H1 (cell line): ENCODE data around the gene OGFR. TPM values are rescaled to one million over a fixed set of nuclear protein-coding genes. Genes with fewer than 3 reads are reported as not detected.

ENCODE experiments used
- CTCF ChIA-PET: fragments of 300-600 bp; sonication (Branson Sonifier 250); formaldehyde crosslinking; loops from one replicate; lab custom pipeline; 2021; ENCODE audit not compliant: partially characterized antibody; lab: Charles Lee
- POLR2A ChIA-PET: fragments of 300-600 bp; sonication (Branson Sonifier 250); formaldehyde crosslinking; loops from one replicate; lab custom pipeline; 2021; ENCODE audit warnings: inconsistent platforms; ENCODE audit not compliant: partially characterized antibody; lab: Charles Lee
- DNase-seq, 2 experiments: peaks; one replicate each; pipeline versions ENCODE4 v3.0.0 to v3.0.0-alpha.2; 2010 to 2022; ENCODE audit warnings: low spot score in 2 of 2, low read depth in 1 of 2, mixed read lengths in 1 of 2
- FAIRE-seq: peaks from 2 replicates; lab custom pipeline; 2011; peaks lifted over from hg19 to GRCh38; lab: Jason Lieb, UNC
- H2AFZ ChIP-seq: 2 replicates; pipeline ENCODE4 v1.8.1; 2012; ENCODE audit warnings: low read length, inconsistent platforms
- H2AK5ac ChIP-seq: 2 replicates; pipeline ENCODE4 v1.6.1; 2013; ENCODE audit warnings: low read depth, low read length
- H2BK120ac ChIP-seq: replicated peaks from 2 replicates; pipeline ENCODE3; 2013; ENCODE audit warnings: low read depth, low read length, inconsistent platforms
- H2BK12ac ChIP-seq: 2 replicates; pipeline ENCODE4 v1.6.1; 2013; ENCODE audit warnings: low read depth, low read length
- H2BK15ac ChIP-seq: 2 replicates; pipeline ENCODE4 v1.6.1; 2013; ENCODE audit warnings: low read length
- H2BK20ac ChIP-seq: 2 replicates; pipeline ENCODE4 v1.6.1; 2013; ENCODE audit warnings: low read length
- H2BK5ac ChIP-seq: 2 replicates; pipeline ENCODE4 v1.6.1; 2013; ENCODE audit warnings: low read depth, low read length
- H3K14ac ChIP-seq: 2 replicates; pipeline ENCODE4 v1.6.1; 2013; ENCODE audit warnings: inconsistent platforms; ENCODE audit not compliant: insufficient read length
- H3K18ac ChIP-seq: 2 replicates; pipeline ENCODE4 v1.6.1; 2013; ENCODE audit warnings: low read length; ENCODE audit errors: extremely low read depth
- H3K23ac ChIP-seq: 2 replicates; pipeline ENCODE4 v1.6.1; 2013; ENCODE audit warnings: inconsistent platforms; ENCODE audit not compliant: insufficient read length
- H3K23me2 ChIP-seq: 2 replicates; pipeline ENCODE4 v1.6.1; 2013; ENCODE audit warnings: low read depth, low read length
- H3K27ac ChIP-seq: 2 replicates; pipeline ENCODE4 v1.6.1; 2011; ENCODE audit warnings: low read depth, low read length, inconsistent platforms
- H3K27me3 ChIP-seq, 4 experiments: replicated peaks in 1 of 4; 1 replicate in 1 of 4; 2 replicates in 3 of 4; pipeline versions ENCODE4 v1.6.1 to v1.8.1; 2011 to 2013; ENCODE audit warnings: low read length in 3 of 4, mild to moderate bottlenecking in 3 of 4, inconsistent platforms in 2 of 4, mixed read lengths in 2 of 4, moderate library complexity in 1 of 4; ENCODE audit not compliant: control insufficient read depth in 3 of 4, insufficient read depth in 3 of 4; ENCODE audit errors: extremely low read depth in 1 of 4
- H3K36me3 ChIP-seq, 4 experiments: 2 replicates each; pipeline versions ENCODE4 v1.6.1 to v1.8.1; 2011 to 2013; ENCODE audit warnings: mild to moderate bottlenecking in 4 of 4, low read length in 3 of 4, moderate library complexity in 2 of 4, control low read depth in 1 of 4, inconsistent platforms in 1 of 4; ENCODE audit not compliant: insufficient read depth in 4 of 4, control insufficient read depth in 2 of 4
- H3K4ac ChIP-seq: replicated peaks from 2 replicates; pipeline ENCODE3; 2013; ENCODE audit warnings: low read length, low read depth, mixed read lengths, inconsistent platforms; ENCODE audit not compliant: insufficient read length
- H3K4me1 ChIP-seq, 4 experiments: replicated peaks in 1 of 4; 1 replicate in 1 of 4; 2 replicates in 3 of 4; pipeline versions ENCODE4 v1.6.1 to v1.8.1; 2011 to 2013; ENCODE audit warnings: low read length in 3 of 4, inconsistent platforms in 2 of 4, mixed read lengths in 1 of 4; ENCODE audit not compliant: insufficient read depth in 4 of 4, control insufficient read depth in 3 of 4
- H3K4me2 ChIP-seq, 2 experiments: 2 replicates each; pipeline versions ENCODE4 v1.6.1 to v1.8.1; 2011 to 2013; ENCODE audit warnings: low read depth in 2 of 2, low read length in 2 of 2, control low read depth in 1 of 2, inconsistent platforms in 1 of 2, mild to moderate bottlenecking in 1 of 2; ENCODE audit not compliant: insufficient read depth in 1 of 2
- H3K4me3 ChIP-seq, 4 experiments: fragments of 200-600, 300-600 bp in 1 of 4; sonication (generic), shearing (Covaris generic), sonication (Bioruptor Twin) in 1 of 4; 2 replicates each; pipeline versions ENCODE4 v1.5.1 to v1.8.1; 2011 to 2016; ENCODE audit warnings: low read length in 4 of 4, low read depth in 3 of 4, control low read depth in 2 of 4, inconsistent platforms in 2 of 4, mild to moderate bottlenecking in 2 of 4, mixed read lengths in 1 of 4, moderate library complexity in 1 of 4; ENCODE audit not compliant: insufficient read depth in 2 of 4; ENCODE audit errors: extremely low read depth in 1 of 4
- H3K56ac ChIP-seq: replicated peaks from 2 replicates; pipeline ENCODE3; 2013; ENCODE audit warnings: low read depth, mild to moderate bottlenecking, mixed read lengths, low read length, inconsistent platforms; ENCODE audit not compliant: insufficient read length
- H3K79me1 ChIP-seq: 2 replicates; pipeline ENCODE4 v1.6.1; 2013; ENCODE audit warnings: low read depth, low read length, control low read depth
- H3K79me2 ChIP-seq, 2 experiments: 2 replicates each; pipeline versions ENCODE4 v1.6.1 to v1.8.1; 2012 to 2013; ENCODE audit warnings: low read length in 2 of 2, mild to moderate bottlenecking in 2 of 2, inconsistent platforms in 1 of 2; ENCODE audit not compliant: insufficient read depth in 2 of 2, control insufficient read depth in 1 of 2
- H3K9ac ChIP-seq, 4 experiments: replicated peaks in 1 of 4; 1 replicate in 1 of 4; 2 replicates in 3 of 4; pipeline versions ENCODE4 v1.6.1 to v1.8.1; 2011 to 2013; ENCODE audit warnings: low read depth in 3 of 4, low read length in 3 of 4, control low read depth in 2 of 4, mild to moderate bottlenecking in 2 of 4, moderate library complexity in 2 of 4, inconsistent platforms in 1 of 4; ENCODE audit errors: extremely low read depth in 1 of 4
- H3K9me3 ChIP-seq, 2 experiments: 2 replicates each; pipeline versions ENCODE4 v1.6.1 to v1.8.1; 2012 to 2013; ENCODE audit warnings: mild to moderate bottlenecking in 2 of 2, moderate library complexity in 2 of 2, control low read depth in 1 of 2, inconsistent platforms in 1 of 2, low read depth in 1 of 2, low read length in 1 of 2, mixed read lengths in 1 of 2; ENCODE audit not compliant: insufficient read depth in 2 of 2
- H4K20me1 ChIP-seq, 2 experiments: replicated peaks in 1 of 2; 2 replicates each; pipeline versions ENCODE3 to v1.8.1; 2011 to 2013; ENCODE audit warnings: inconsistent platforms in 2 of 2, low read length in 2 of 2, mild to moderate bottlenecking in 1 of 2; ENCODE audit not compliant: insufficient read depth in 2 of 2, control insufficient read depth in 1 of 2
- H4K5ac ChIP-seq: 2 replicates; pipeline ENCODE4 v1.6.1; 2013; ENCODE audit warnings: low read length, low read depth, mixed read lengths, inconsistent platforms; ENCODE audit not compliant: insufficient read length
- H4K8ac ChIP-seq: 2 replicates; pipeline ENCODE4 v1.8.0; 2013; ENCODE audit warnings: mild to moderate bottlenecking, moderate library complexity, low read length, inconsistent platforms; ENCODE audit not compliant: insufficient read depth; ENCODE audit errors: extremely low read depth
- H4K91ac ChIP-seq: replicated peaks from 2 replicates; pipeline ENCODE3; 2013; ENCODE audit warnings: low read length, mixed read lengths, inconsistent platforms; ENCODE audit not compliant: insufficient read length
- YY1 ChIP-seq: IDR thresholded peaks from 2 replicates; pipeline ENCODE4 v1.6.1; 2011; ENCODE audit warnings: low read depth, mild to moderate bottlenecking, low read length
- WGBS, 2 experiments: shearing (Covaris generic) in 1 of 2; methylation state at CpG; one replicate each; pipeline versions ENCODE4 v1.1.6 to v1.1.7; 2013 to 2015; ENCODE audit warnings: low lambda C conversion rate in 2 of 2, mixed read lengths in 2 of 2, inconsistent platforms in 1 of 2, low coverage in 1 of 2, missing lambda C conversion rate in 1 of 2; ENCODE audit not compliant: insufficient replicate concordance in 2 of 2, insufficient coverage in 1 of 2, insufficient read length in 1 of 2; ENCODE audit errors: extremely low coverage in 1 of 2, missing lambda C conversion rate in 1 of 2; 5-methylcytosine and 5-hydroxymethylcytosine counted together
- polyA plus RNA-seq, 7 experiments: library from polyadenylated mRNA; depleted of rRNA in 3 of 7; stranded (reverse) in 5 of 7; unstranded in 2 of 7; fragments of >200 nt in 5 of 7; fragments of 200-250 nt in 2 of 7; gene quantifications; 1 replicate in 5 of 7; 2 replicates in 1 of 7; 4 replicates in 1 of 7; pipeline versions ENCODE4 v1.2.1 to v1.2.3, GENCODE V29; 2011 to 2013; ENCODE audit warnings: missing spikeins in 2 of 7, mixed read lengths in 2 of 7
- total RNA-seq: library from RNA; stranded (reverse); fragmentation: NEBNext Ultra II Directional; extraction: Animal tissue kit (Norgen Biotek cat#: 25700); gene quantifications from 2 replicates; pipeline ENCODE4 v1.2.1, GENCODE V29; 2021

The OGFR gene
- total and polyA plus RNA-seq, 2 of the 8 experiments (the other 6 are each of a cell fraction or from before 2014, with no cell fraction given): 13.9 to 25.1 TPM

DNA sequence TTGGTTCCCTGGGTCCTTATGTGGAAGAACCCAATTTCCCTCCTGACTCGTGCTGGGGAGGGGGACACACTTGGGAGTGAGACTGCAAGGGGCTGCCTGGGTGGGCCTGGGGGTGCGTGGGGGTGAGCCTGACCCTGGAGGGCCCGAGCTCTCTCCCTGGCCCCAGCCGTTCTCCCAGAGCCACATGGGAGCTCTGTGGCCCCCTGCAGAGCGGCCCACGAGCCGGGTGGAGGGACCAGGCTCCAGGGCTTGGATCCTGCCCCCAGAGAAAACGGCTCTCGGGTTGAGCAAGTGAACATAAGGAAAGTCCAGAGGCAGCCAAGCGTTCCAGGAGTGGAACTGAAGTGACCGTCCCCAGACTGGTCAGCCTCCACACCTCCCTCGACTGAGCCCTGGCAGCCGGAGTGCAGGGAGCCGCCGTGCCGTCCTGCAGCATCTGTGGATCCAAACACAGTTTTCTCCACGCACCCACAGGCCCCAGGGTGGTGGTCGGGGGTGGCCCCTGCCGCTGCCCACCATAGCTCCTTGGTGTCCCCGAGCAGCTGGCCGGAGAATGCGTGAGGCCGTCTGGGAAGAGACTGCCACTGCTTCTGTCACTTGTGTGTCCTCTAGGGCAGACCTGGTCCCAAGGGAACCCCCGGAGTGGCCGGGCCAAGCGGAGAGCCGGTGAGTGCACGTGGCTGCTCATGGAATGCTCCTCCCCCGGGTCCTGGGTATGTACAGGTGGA lies 22.8 kb downstream of the OGFR start:
- no peak for TF ChIP-seq YY1
- H2BK20ac ChIP-seq: no peak overlapping the region
- no peak overlapping the region for H3K9ac ChIP-seq
- no peaks in the 10 kb centered on the region for H3K79me1 ChIP-seq
- no peak overlapping the region for H2BK15ac ChIP-seq
- ChIA-PET CTCF (no interaction called here), POLR2A (interaction anchor here (0.7 to 1.8 kb wide), 3 partner anchors 12 to 232 kb away, joined by 3 to 11 read pairs (median 4); no protein-coding TSS in a partner anchor)
- H3K56ac ChIP-seq: no peak overlapping the region
- H3K36me3 ChIP-seq: peaks cover 0 to 16% (median 4%) of the 10 kb centered on the region in 4 experiments; a peak in 5 of 8 replicates
- H3K23ac ChIP-seq: no peak overlapping the region
- FAIRE-seq: no peak
- no peak for DNase-seq
- no peak overlapping the region for H3K14ac ChIP-seq
- no peak overlapping the region for H2AK5ac ChIP-seq
- H2BK5ac ChIP-seq: no peak overlapping the region
- no peak overlapping the region for H4K91ac ChIP-seq
- H4K20me1 ChIP-seq: peaks cover 5 to 8% of the 10 kb centered on the region in 2 experiments
- H2AFZ ChIP-seq: no peak overlapping the region
- H2BK12ac ChIP-seq: no peak overlapping the region
- H3K79me2 ChIP-seq: no peaks in the 10 kb centered on the region
- peaks cover 0 to 19% (median 12%) of the 10 kb centered on the region in 4 experiments; a peak in 5 of 7 replicates for H3K4me1 ChIP-seq
- no peak overlapping the region for H3K4ac ChIP-seq
- H3K18ac ChIP-seq: no peak overlapping the region
- H2BK120ac ChIP-seq: no peak overlapping the region
- H3K4me3 ChIP-seq: no peak overlapping the region
- H4K8ac ChIP-seq: no peak overlapping the region
- H3K4me2 ChIP-seq: no peak overlapping the region
- H3K9me3 ChIP-seq: no peaks in the 10 kb centered on the region
- H3K27me3 ChIP-seq: no peaks in the 10 kb centered on the region
- no peaks in the 10 kb centered on the region for H3K23me2 ChIP-seq
- 93% methylated on average over 24 of the region's 29 CpGs; no CpG with 5 or more reads in 1 of the 2 experiments for WGBS, 2 experiments
- H3K27ac ChIP-seq: no peak overlapping the region
- no peak overlapping the region for H4K5ac ChIP-seq
